CD4-positive, alpha-beta T cell treated with Interferon gamma for 1 hour (primary cell): ENCODE results near the gene PLLP.
A peak's percentile ranks its signal among the peaks of the same experiment; 100 is the strongest.

ENCODE experiments used
- DNase-seq: peaks from one replicate; pipeline ENCODE4 v3.0.0-alpha.2; 2020

PLLP gene

GRCh38 chr16:57284209-57284951 lies at the start of gene PLLP:
TSS of gene PLLP (minus strand) at chr16:57284672. CDS start at chr16:57284540, 132 bp downstream.
- peak; percentile 13 for DNase-seq

DNA sequence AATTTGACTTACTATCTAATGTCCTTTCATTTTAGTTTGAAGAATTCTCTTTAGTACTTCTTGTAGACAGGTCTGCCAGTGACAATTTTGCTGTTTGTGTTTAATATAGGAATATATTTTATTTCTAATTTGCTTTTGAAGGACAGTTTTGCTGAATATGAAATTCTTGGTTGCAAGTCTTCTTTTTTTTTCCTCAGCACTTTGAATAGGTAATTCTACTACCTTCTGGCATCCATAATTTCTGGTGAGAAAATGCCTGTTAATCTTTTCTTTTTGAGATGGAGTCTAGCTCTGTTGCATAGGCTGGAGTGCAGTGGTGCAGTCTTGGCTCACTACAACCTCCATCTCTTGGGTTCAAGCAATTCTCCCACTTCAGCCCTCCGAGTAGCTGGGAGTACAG lies 48.9 kb upstream of the PLLP start:
- DNase-seq = no peak

- DNase-seq = no peak
These were observed 46.9 kb upstream of the PLLP start for GRCh38 chr16:57331355-57331754.

- no peak for DNase-seq
These were observed 45.4 kb upstream of the PLLP start for GRCh38 chr16:57329718-57330327.

GRCh38 chr16:57325458-57325857 lies 41.0 kb upstream of the PLLP start:
- DNase-seq = no peak

GRCh38 chr16:57324749-57325148 lies 40.3 kb upstream of the PLLP start:
- no peak for DNase-seq

DNA sequence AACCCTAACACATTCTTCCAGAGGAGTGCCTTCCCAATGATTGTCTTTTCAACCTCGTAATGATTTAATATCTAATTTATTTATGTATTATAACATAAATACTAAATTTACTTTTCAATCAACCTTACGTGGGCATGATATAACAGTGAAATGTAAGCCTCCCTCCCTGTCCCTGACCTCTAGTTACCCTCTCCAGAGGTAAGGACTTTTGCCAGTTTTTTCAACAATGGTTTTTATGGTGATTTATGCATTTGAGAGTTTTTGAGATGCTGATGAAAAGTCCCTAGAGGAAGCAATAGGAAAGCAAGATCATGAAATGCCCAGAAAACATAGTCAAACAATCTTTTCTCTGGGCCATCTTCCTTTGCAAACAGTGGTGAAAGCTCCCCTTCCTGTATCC lies 35.2 kb upstream of the PLLP start:
- DNase-seq = no peak

GRCh38 chr16:57318240-57318970 lies 33.9 kb upstream of the PLLP start:
- DNase-seq = no peak

DNA sequence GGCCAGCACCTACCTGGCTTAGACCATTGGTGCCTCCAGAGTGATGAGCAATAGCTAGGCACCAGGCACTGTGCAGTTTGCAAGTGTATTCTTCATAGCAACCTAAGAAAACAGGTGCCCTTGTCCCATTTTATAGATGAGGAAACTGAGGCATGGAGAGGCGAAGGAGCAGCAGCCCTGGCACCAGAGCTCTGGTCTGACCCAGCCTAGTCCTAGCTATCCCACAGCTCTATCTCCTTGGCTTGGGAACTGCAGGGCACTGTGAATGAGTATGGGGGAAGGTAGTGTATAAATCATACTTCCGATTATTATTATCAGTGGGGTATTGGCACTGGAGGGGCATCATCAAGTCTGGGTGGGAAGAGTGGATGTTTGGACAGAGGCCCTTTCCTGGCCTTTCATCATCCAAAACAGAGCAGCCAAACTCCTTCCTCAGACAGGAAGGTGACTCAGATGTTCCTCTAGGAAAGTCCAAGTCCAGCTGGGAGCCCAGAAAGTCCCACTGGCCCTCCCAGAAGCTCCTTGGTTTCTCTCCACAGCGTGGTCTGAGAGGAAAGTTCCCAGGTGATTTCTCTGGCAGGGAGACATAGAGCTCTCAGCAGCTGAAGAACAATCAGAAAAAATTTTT lies 32.0 kb upstream of the PLLP start:
- DNase-seq = no peak

- no peak for DNase-seq
These were observed 30.9 kb upstream of the PLLP start for GRCh38 chr16:57315416-57315815.

DNA sequence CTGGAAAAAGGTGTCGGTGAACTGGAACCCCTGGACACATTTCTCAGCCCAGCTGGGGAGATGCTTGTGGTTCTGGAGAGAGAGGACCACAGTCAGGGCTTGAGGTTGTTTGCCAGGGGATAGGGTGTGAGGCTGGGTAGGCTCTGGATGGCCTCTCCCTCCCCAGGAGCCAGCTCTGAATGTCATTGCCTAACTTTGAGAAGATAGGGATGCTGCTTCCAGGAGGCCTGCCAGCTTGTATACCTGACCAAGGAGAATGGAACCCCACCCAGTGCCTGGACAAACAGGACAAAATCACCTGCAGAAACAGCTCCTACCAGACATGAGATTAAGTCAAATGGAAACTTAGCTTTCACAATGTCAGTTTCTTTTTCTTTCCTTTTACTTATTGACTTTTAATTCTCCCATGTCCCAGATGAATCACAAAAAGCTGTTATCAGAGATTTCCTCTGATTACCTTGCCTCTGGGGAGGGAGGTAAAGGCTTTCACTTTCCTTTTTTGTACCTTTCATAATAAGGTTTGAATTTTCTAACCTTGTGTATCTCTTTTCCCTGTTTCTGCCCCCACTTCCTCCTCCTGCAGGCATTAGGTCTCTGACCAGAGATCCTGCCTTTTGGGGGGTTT lies 29.8 kb upstream of the PLLP start:
- DNase-seq = no peak

- no peak for DNase-seq
These were observed 29.0 kb upstream of the PLLP start for GRCh38 chr16:57313509-57313908.

- DNase-seq = no peak
These were observed 26.3 kb upstream of the PLLP start for GRCh38 chr16:57310801-57311200.

DNA sequence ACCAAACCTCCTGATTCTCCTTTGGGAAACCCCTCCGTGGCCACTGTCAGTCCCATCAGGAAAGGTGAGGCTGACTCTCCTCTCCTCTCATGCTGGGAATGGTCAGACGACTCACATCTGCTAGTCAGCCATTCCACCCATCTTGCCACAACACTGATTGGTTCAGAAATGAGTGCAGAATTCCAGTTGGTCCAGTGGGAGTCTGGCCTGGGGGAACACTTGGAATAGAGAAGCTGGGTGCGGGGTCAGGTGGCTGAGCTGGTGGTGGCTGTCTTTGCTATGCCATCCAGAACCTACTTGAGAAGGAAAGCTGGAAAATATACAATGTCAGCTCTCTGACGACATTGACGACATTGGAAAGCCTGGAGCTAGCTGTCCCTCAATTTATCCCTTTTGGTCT lies 23.6 kb upstream of the PLLP start:
- no peak for DNase-seq

- no peak for DNase-seq
These were observed 22.9 kb upstream of the PLLP start for GRCh38 chr16:57307365-57307764.

- no peak for DNase-seq
These were observed 22.3 kb upstream of the PLLP start for GRCh38 chr16:57306676-57307341.

DNA sequence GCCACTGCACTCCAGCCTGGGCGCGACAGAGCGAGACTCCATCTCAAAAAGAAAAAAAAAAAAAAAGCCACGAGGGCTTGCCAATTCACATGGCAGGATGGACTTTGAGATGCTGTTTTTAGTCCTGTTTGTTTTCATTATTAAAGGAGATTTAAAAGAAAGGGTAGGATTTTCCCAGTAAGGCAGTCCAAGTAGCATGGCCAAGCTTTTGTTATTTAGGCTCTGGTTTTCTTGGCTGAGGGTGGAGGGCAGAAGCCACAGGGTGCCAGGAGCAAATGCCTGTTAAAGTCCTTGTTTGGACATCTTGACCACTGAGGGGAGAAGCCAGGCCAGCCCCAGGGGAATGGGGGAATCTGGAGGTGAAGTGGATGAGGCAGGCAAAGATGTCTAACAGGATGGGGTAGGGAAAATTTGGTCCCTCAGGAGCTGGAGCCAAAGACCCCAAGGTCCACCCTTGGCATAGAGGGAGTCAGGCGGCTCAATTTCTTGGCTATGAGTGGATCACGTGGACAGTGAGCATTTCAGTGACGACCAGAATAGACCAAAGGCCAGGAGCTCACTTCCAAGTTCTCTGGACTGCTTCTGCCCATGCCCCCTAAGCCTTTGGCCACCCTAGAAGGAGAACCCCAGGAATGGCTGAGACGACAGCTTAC lies 20.8 kb upstream of the PLLP start:
- DNase-seq = no peak

- no peak for DNase-seq
These were observed 19.9 kb upstream of the PLLP start for GRCh38 chr16:57304169-57305061.

GRCh38 chr16:57303910-57304168 lies 19.4 kb upstream of the PLLP start:
- no peak for DNase-seq

- no peak for DNase-seq
These were observed 18.8 kb upstream of the PLLP start for GRCh38 chr16:57303021-57303909.
